H1 (cell line): ENCODE results near the gene S100A4. TPM values are rescaled to one million over a fixed set of nuclear protein-coding genes. Genes with fewer than 3 reads are reported as not detected.
"Not testable (repeated sequence)": the region's sequence is repeated elsewhere in the genome, so short reads cannot be mapped to it uniquely, and the experiment has no call there.

Experiments
- CTCF ChIA-PET: fragments of 300-600 bp; sonication (Branson Sonifier 250); formaldehyde crosslinking; loops from one replicate; lab custom pipeline; 2021; ENCODE audit not compliant: partially characterized antibody; lab: Charles Lee
- POLR2A ChIA-PET: fragments of 300-600 bp; sonication (Branson Sonifier 250); formaldehyde crosslinking; loops from one replicate; lab custom pipeline; 2021; ENCODE audit warnings: inconsistent platforms; ENCODE audit not compliant: partially characterized antibody; lab: Charles Lee
- DNase-seq, 2 experiments: peaks; one replicate each; pipeline versions ENCODE4 v3.0.0 to v3.0.0-alpha.2; 2010 to 2022; ENCODE audit warnings: low spot score in 2 of 2, low read depth in 1 of 2, mixed read lengths in 1 of 2
- FAIRE-seq: peaks from 2 replicates; lab custom pipeline; 2011; peaks lifted over from hg19 to GRCh38; lab: Jason Lieb, UNC
- H2AFZ ChIP-seq: 2 replicates; pipeline ENCODE4 v1.8.1; 2012; ENCODE audit warnings: low read length, inconsistent platforms
- H2AK5ac ChIP-seq: 2 replicates; pipeline ENCODE4 v1.6.1; 2013; ENCODE audit warnings: low read depth, low read length
- H2BK120ac ChIP-seq: replicated peaks from 2 replicates; pipeline ENCODE3; 2013; ENCODE audit warnings: low read depth, low read length, inconsistent platforms
- H2BK12ac ChIP-seq: 2 replicates; pipeline ENCODE4 v1.6.1; 2013; ENCODE audit warnings: low read depth, low read length
- H2BK15ac ChIP-seq: 2 replicates; pipeline ENCODE4 v1.6.1; 2013; ENCODE audit warnings: low read length
- H2BK20ac ChIP-seq: 2 replicates; pipeline ENCODE4 v1.6.1; 2013; ENCODE audit warnings: low read length
- H2BK5ac ChIP-seq: 2 replicates; pipeline ENCODE4 v1.6.1; 2013; ENCODE audit warnings: low read depth, low read length
- H3K14ac ChIP-seq: 2 replicates; pipeline ENCODE4 v1.6.1; 2013; ENCODE audit warnings: inconsistent platforms; ENCODE audit not compliant: insufficient read length
- H3K18ac ChIP-seq: 2 replicates; pipeline ENCODE4 v1.6.1; 2013; ENCODE audit warnings: low read length; ENCODE audit errors: extremely low read depth
- H3K23ac ChIP-seq: 2 replicates; pipeline ENCODE4 v1.6.1; 2013; ENCODE audit warnings: inconsistent platforms; ENCODE audit not compliant: insufficient read length
- H3K23me2 ChIP-seq: 2 replicates; pipeline ENCODE4 v1.6.1; 2013; ENCODE audit warnings: low read depth, low read length
- H3K27ac ChIP-seq: 2 replicates; pipeline ENCODE4 v1.6.1; 2011; ENCODE audit warnings: low read depth, low read length, inconsistent platforms
- H3K27me3 ChIP-seq, 4 experiments: replicated peaks in 1 of 4; 1 replicate in 1 of 4; 2 replicates in 3 of 4; pipeline versions ENCODE4 v1.6.1 to v1.8.1; 2011 to 2013; ENCODE audit warnings: low read length in 3 of 4, mild to moderate bottlenecking in 3 of 4, inconsistent platforms in 2 of 4, mixed read lengths in 2 of 4, moderate library complexity in 1 of 4; ENCODE audit not compliant: control insufficient read depth in 3 of 4, insufficient read depth in 3 of 4; ENCODE audit errors: extremely low read depth in 1 of 4
- H3K36me3 ChIP-seq, 4 experiments: 2 replicates each; pipeline versions ENCODE4 v1.6.1 to v1.8.1; 2011 to 2013; ENCODE audit warnings: mild to moderate bottlenecking in 4 of 4, low read length in 3 of 4, moderate library complexity in 2 of 4, control low read depth in 1 of 4, inconsistent platforms in 1 of 4; ENCODE audit not compliant: insufficient read depth in 4 of 4, control insufficient read depth in 2 of 4
- H3K4ac ChIP-seq: replicated peaks from 2 replicates; pipeline ENCODE3; 2013; ENCODE audit warnings: low read length, low read depth, mixed read lengths, inconsistent platforms; ENCODE audit not compliant: insufficient read length
- H3K4me1 ChIP-seq, 4 experiments: replicated peaks in 1 of 4; 1 replicate in 1 of 4; 2 replicates in 3 of 4; pipeline versions ENCODE4 v1.6.1 to v1.8.1; 2011 to 2013; ENCODE audit warnings: low read length in 3 of 4, inconsistent platforms in 2 of 4, mixed read lengths in 1 of 4; ENCODE audit not compliant: insufficient read depth in 4 of 4, control insufficient read depth in 3 of 4
- H3K4me2 ChIP-seq, 2 experiments: 2 replicates each; pipeline versions ENCODE4 v1.6.1 to v1.8.1; 2011 to 2013; ENCODE audit warnings: low read depth in 2 of 2, low read length in 2 of 2, control low read depth in 1 of 2, inconsistent platforms in 1 of 2, mild to moderate bottlenecking in 1 of 2; ENCODE audit not compliant: insufficient read depth in 1 of 2
- H3K4me3 ChIP-seq, 4 experiments: fragments of 200-600, 300-600 bp in 1 of 4; sonication (generic), shearing (Covaris generic), sonication (Bioruptor Twin) in 1 of 4; 2 replicates each; pipeline versions ENCODE4 v1.5.1 to v1.8.1; 2011 to 2016; ENCODE audit warnings: low read length in 4 of 4, low read depth in 3 of 4, control low read depth in 2 of 4, inconsistent platforms in 2 of 4, mild to moderate bottlenecking in 2 of 4, mixed read lengths in 1 of 4, moderate library complexity in 1 of 4; ENCODE audit not compliant: insufficient read depth in 2 of 4; ENCODE audit errors: extremely low read depth in 1 of 4
- H3K56ac ChIP-seq: replicated peaks from 2 replicates; pipeline ENCODE3; 2013; ENCODE audit warnings: low read depth, mild to moderate bottlenecking, mixed read lengths, low read length, inconsistent platforms; ENCODE audit not compliant: insufficient read length
- H3K79me1 ChIP-seq: 2 replicates; pipeline ENCODE4 v1.6.1; 2013; ENCODE audit warnings: low read depth, low read length, control low read depth
- H3K79me2 ChIP-seq, 2 experiments: 2 replicates each; pipeline versions ENCODE4 v1.6.1 to v1.8.1; 2012 to 2013; ENCODE audit warnings: low read length in 2 of 2, mild to moderate bottlenecking in 2 of 2, inconsistent platforms in 1 of 2; ENCODE audit not compliant: insufficient read depth in 2 of 2, control insufficient read depth in 1 of 2
- H3K9ac ChIP-seq, 4 experiments: replicated peaks in 1 of 4; 1 replicate in 1 of 4; 2 replicates in 3 of 4; pipeline versions ENCODE4 v1.6.1 to v1.8.1; 2011 to 2013; ENCODE audit warnings: low read depth in 3 of 4, low read length in 3 of 4, control low read depth in 2 of 4, mild to moderate bottlenecking in 2 of 4, moderate library complexity in 2 of 4, inconsistent platforms in 1 of 4; ENCODE audit errors: extremely low read depth in 1 of 4
- H3K9me3 ChIP-seq, 2 experiments: 2 replicates each; pipeline versions ENCODE4 v1.6.1 to v1.8.1; 2012 to 2013; ENCODE audit warnings: mild to moderate bottlenecking in 2 of 2, moderate library complexity in 2 of 2, control low read depth in 1 of 2, inconsistent platforms in 1 of 2, low read depth in 1 of 2, low read length in 1 of 2, mixed read lengths in 1 of 2; ENCODE audit not compliant: insufficient read depth in 2 of 2
- H4K20me1 ChIP-seq, 2 experiments: replicated peaks in 1 of 2; 2 replicates each; pipeline versions ENCODE3 to v1.8.1; 2011 to 2013; ENCODE audit warnings: inconsistent platforms in 2 of 2, low read length in 2 of 2, mild to moderate bottlenecking in 1 of 2; ENCODE audit not compliant: insufficient read depth in 2 of 2, control insufficient read depth in 1 of 2
- H4K5ac ChIP-seq: 2 replicates; pipeline ENCODE4 v1.6.1; 2013; ENCODE audit warnings: low read length, low read depth, mixed read lengths, inconsistent platforms; ENCODE audit not compliant: insufficient read length
- H4K8ac ChIP-seq: 2 replicates; pipeline ENCODE4 v1.8.0; 2013; ENCODE audit warnings: mild to moderate bottlenecking, moderate library complexity, low read length, inconsistent platforms; ENCODE audit not compliant: insufficient read depth; ENCODE audit errors: extremely low read depth
- H4K91ac ChIP-seq: replicated peaks from 2 replicates; pipeline ENCODE3; 2013; ENCODE audit warnings: low read length, mixed read lengths, inconsistent platforms; ENCODE audit not compliant: insufficient read length
- WGBS, 2 experiments: shearing (Covaris generic) in 1 of 2; methylation state at CpG; one replicate each; pipeline versions ENCODE4 v1.1.6 to v1.1.7; 2013 to 2015; ENCODE audit warnings: low lambda C conversion rate in 2 of 2, mixed read lengths in 2 of 2, inconsistent platforms in 1 of 2, low coverage in 1 of 2, missing lambda C conversion rate in 1 of 2; ENCODE audit not compliant: insufficient replicate concordance in 2 of 2, insufficient coverage in 1 of 2, insufficient read length in 1 of 2; ENCODE audit errors: extremely low coverage in 1 of 2, missing lambda C conversion rate in 1 of 2; 5-methylcytosine and 5-hydroxymethylcytosine counted together
- polyA plus RNA-seq, 7 experiments: library from polyadenylated mRNA; depleted of rRNA in 3 of 7; stranded (reverse) in 5 of 7; unstranded in 2 of 7; fragments of >200 nt in 5 of 7; fragments of 200-250 nt in 2 of 7; gene quantifications; 1 replicate in 5 of 7; 2 replicates in 1 of 7; 4 replicates in 1 of 7; pipeline versions ENCODE4 v1.2.1 to v1.2.3, GENCODE V29; 2011 to 2013; ENCODE audit warnings: missing spikeins in 2 of 7, mixed read lengths in 2 of 7
- total RNA-seq: library from RNA; stranded (reverse); fragmentation: NEBNext Ultra II Directional; extraction: Animal tissue kit (Norgen Biotek cat#: 25700); gene quantifications from 2 replicates; pipeline ENCODE4 v1.2.1, GENCODE V29; 2021

S100A4 gene
- total and polyA plus RNA-seq, 2 of the 8 experiments (the other 6 are each of a cell fraction or from before 2014, with no cell fraction given), result 36.3 to 85.4 TPM

- H3K4ac ChIP-seq, H2AK5ac ChIP-seq, H3K27me3 ChIP-seq, H2BK15ac ChIP-seq, H4K5ac ChIP-seq, H2BK20ac ChIP-seq, H3K56ac ChIP-seq, H2BK5ac ChIP-seq, H4K8ac ChIP-seq, H3K4me2 ChIP-seq, DNase-seq, H3K27ac ChIP-seq, H4K20me1 ChIP-seq, H3K4me1 ChIP-seq, H2BK120ac ChIP-seq, FAIRE-seq, H3K18ac ChIP-seq, H3K4me3 ChIP-seq, H3K23me2 ChIP-seq, H4K91ac ChIP-seq, H3K79me2 ChIP-seq, H2BK12ac ChIP-seq, H3K36me3 ChIP-seq, H3K9ac ChIP-seq, H2AFZ ChIP-seq, H3K9me3 ChIP-seq, H3K23ac ChIP-seq, H3K79me1 ChIP-seq, CTCF ChIA-PET, H3K14ac ChIP-seq: not testable (repeated sequence)
- POLR2A ChIA-PET, result interaction anchor here (0.6 to 1.3 kb wide), 4 partner anchors 9 to 1382 kb away, joined by 3 to 4 read pairs (median 3); no protein-coding TSS in a partner anchor
- 96% methylated on average over 10 of the region's 10 CpGs; no CpG with 5 or more reads in 1 of the 2 experiments for WGBS, 2 experiments
Observed at GRCh38 chr1:153588033-153588432, 42.4 kb upstream of the S100A4 start.
